ENCODE data around the gene MIXL1.
"Not testable (repeated sequence)": the region's sequence is repeated elsewhere in the genome, so short reads cannot be mapped to it uniquely, and the experiment has no call there.

Gene MIXL1

GRCh38 chr1:226268421-226269124, 45.1 kb downstream of the MIXL1 start:
- in situ Hi-C loops (cut with MboI; ENCODE audit: low pct_unique_long_range_greater_than_20kb, low sequenced_read_pairs, unreplicated experiment), result no loop called here
- TF ChIP-seq CTCF (IDR thresholded peaks at IDR 0.05; ENCODE audit: extremely low read depth, insufficient read depth, missing control alignments), result no peak
- no peak for DNase-seq (ENCODE audit: low spot score)

GRCh38 chr1:226272233-226272902, 48.9 kb downstream of the MIXL1 start:
- DNase-seq (ENCODE audit: low spot score); in situ Hi-C loops (cut with MboI; ENCODE audit: low pct_unique_long_range_greater_than_20kb, low sequenced_read_pairs, unreplicated experiment): not testable (repeated sequence)

GRCh38 chr1:226274138-226274537, 50.7 kb downstream of the MIXL1 start:
- in situ Hi-C loops (cut with MboI; ENCODE audit: low pct_unique_long_range_greater_than_20kb, low sequenced_read_pairs, unreplicated experiment), result no loop called here
- TF ChIP-seq CTCF (IDR thresholded peaks at IDR 0.05; ENCODE audit: extremely low read depth, insufficient read depth, missing control alignments), result no peak
- no peak for DNase-seq (ENCODE audit: low spot score)

GRCh38 chr1:226276077-226276682, 52.7 kb downstream of the MIXL1 start:
- in situ Hi-C loops (cut with MboI; ENCODE audit: low pct_unique_long_range_greater_than_20kb, low sequenced_read_pairs, unreplicated experiment), result no loop called here

More at GRCh38 chr1:226276077-226276682, 52.7 kb downstream of the MIXL1 start:
- TF ChIP-seq CTCF (IDR thresholded peaks at IDR 0.05; ENCODE audit: extremely low read depth, insufficient read depth, missing control alignments), result no peak
- DNase-seq (ENCODE audit: low spot score), result no peak
